ENCODE results near the gene AADACL4.

DNA sequence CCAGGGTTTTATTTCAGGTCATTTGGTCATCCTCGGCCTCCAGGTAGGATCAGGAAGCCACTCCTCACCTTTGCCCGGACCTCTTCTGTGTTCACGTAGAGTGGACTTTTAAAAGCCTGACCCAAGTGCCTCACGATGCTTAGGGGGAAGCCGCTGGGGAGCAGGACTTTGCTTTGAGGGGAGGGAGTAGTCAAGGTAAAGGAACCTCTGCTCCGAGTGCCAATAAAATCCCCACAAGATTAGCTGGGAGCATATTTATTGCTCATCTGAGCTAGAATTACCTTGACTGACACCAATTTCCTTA is 25.3 kb upstream of the AADACL4 start:
- TF ChIP-seq, protein P1, sequence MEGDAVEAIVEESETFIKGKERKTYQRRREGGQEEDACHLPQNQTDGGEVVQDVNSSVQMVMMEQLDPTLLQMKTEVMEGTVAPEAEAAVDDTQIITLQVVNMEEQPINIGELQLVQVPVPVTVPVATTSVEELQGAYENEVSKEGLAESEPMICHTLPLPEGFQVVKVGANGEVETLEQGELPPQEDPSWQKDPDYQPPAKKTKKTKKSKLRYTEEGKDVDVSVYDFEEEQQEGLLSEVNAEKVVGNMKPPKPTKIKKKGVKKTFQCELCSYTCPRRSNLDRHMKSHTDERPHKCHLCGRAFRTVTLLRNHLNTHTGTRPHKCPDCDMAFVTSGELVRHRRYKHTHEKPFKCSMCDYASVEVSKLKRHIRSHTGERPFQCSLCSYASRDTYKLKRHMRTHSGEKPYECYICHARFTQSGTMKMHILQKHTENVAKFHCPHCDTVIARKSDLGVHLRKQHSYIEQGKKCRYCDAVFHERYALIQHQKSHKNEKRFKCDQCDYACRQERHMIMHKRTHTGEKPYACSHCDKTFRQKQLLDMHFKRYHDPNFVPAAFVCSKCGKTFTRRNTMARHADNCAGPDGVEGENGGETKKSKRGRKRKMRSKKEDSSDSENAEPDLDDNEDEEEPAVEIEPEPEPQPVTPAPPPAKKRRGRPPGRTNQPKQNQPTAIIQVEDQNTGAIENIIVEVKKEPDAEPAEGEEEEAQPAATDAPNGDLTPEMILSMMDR (IDR thresholded peaks at IDR 0.05; ENCODE audit: poor library complexity), result no peak
- TF ChIP-seq EZH2phosphoT487 (IDR thresholded peaks at IDR 0.05; ENCODE audit: low read depth, severe bottlenecking, unreplicated experiment) (no peak), EZH2 (IDR thresholded peaks at IDR 0.05; ENCODE audit: borderline replicate concordance) (no peak)

Measured in hepatocyte (in vitro differentiated cells).